Caco-2 (cell line): ENCODE measurements around the gene GPR162. TPM values are rescaled to one million over a fixed set of nuclear protein-coding genes. Genes with fewer than 3 reads are reported as not detected.

Source experiments
- BruUV-seq: library from RNA; stranded (reverse); fragments of 400-500 nt; replicated peaks from 2 replicates; lab custom pipeline; 2021; lab: Mats Ljungman, UMichigan
- CTCF ChIA-PET: fragments of 300-600 bp; sonication (Branson Sonifier 250); formaldehyde crosslinking; loops from one replicate; lab custom pipeline; 2022; ENCODE audit warnings: antibody characterized with exemption; lab: Charles Lee
- POLR2A ChIA-PET: fragments of 300-600 bp; sonication (Branson Sonifier 250); formaldehyde crosslinking; loops from one replicate; lab custom pipeline; 2022; ENCODE audit warnings: antibody characterized with exemption; lab: Charles Lee
- DNase-seq, 2 experiments: peaks; one replicate each; pipeline versions ENCODE4 v3.0.0 to v3.0.0-alpha.2; 2020 to 2022
- H3K27me3 ChIP-seq: replicated peaks from 2 replicates; pipeline ENCODE4 v1.6.0; 2011; ENCODE audit warnings: low read length; ENCODE audit not compliant: control insufficient read depth, insufficient read depth
- H3K36me3 ChIP-seq: 2 replicates; pipeline ENCODE4 v1.5.1; 2011; ENCODE audit warnings: low read length; ENCODE audit not compliant: control insufficient read depth, insufficient read depth
- H3K4me1 ChIP-seq: fragments of 250-450 bp; sonication (Bioruptor Pico); 2 replicates; pipeline ENCODE4 v1.5.1; 2020; ENCODE audit warnings: mild to moderate bottlenecking
- H3K4me3 ChIP-seq: 2 replicates; pipeline ENCODE4 v1.5.1; 2011; ENCODE audit warnings: low read depth, mild to moderate bottlenecking, control low read depth, low read length
- H3K9me3 ChIP-seq: fragments of 250-450 bp; sonication (Bioruptor Pico); 2 replicates; pipeline ENCODE4 v1.5.1; 2020; ENCODE audit warnings: mild to moderate bottlenecking, moderate library complexity
- H3K27ac Mint-ChIP-seq: one replicate; pipeline ENCODE4 v1.8.0; 2022; ENCODE audit warnings: mixed read lengths; ENCODE audit not compliant: unreplicated experiment
- H3K27me3 Mint-ChIP-seq: one replicate; pipeline ENCODE4 v1.8.0; 2022; ENCODE audit warnings: mixed read lengths; ENCODE audit not compliant: insufficient read depth, unreplicated experiment
- H3K36me3 Mint-ChIP-seq: one replicate; pipeline ENCODE4 v1.8.0; 2022; ENCODE audit warnings: mild to moderate bottlenecking, mixed read lengths; ENCODE audit not compliant: insufficient read depth, unreplicated experiment
- H3K4me1 Mint-ChIP-seq: one replicate; pipeline ENCODE4 v1.8.0; 2022; ENCODE audit warnings: low read depth, mixed read lengths; ENCODE audit not compliant: unreplicated experiment
- H3K4me3 Mint-ChIP-seq: one replicate; pipeline ENCODE4 v1.8.0; 2022; ENCODE audit warnings: mild to moderate bottlenecking, moderate library complexity, mixed read lengths; ENCODE audit not compliant: unreplicated experiment
- H3K9me3 Mint-ChIP-seq: one replicate; pipeline ENCODE4 v1.8.0; 2022; ENCODE audit warnings: mixed read lengths; ENCODE audit not compliant: unreplicated experiment
- CTCF ChIP-seq, 2 experiments: fragments of 200-600 bp in 1 of 2; IDR thresholded peaks; 1 replicate in 1 of 2; 2 replicates in 1 of 2; pipeline versions ENCODE4 v1.5.1 to v1.8.0; 2011 to 2022; ENCODE audit warnings: antibody characterized with exemption in 1 of 2, control low read depth in 1 of 2, inconsistent platforms in 1 of 2, low read depth in 1 of 2, low read length in 1 of 2, mild to moderate bottlenecking in 1 of 2, moderate library complexity in 1 of 2; ENCODE audit not compliant: insufficient read depth in 1 of 2, severe bottlenecking in 1 of 2, unreplicated experiment in 1 of 2
- intact Hi-C: fragments of 100-400 bp; cut with micrococcal nuclease; formaldehyde crosslinking; loops from one replicate; pipeline ENCODE4 v1.10.0; 2022; ENCODE audit not compliant: unreplicated experiment
- total RNA-seq: library from RNA; stranded (reverse); gene quantifications from 2 replicates; pipeline ENCODE4 v1.2.3, GENCODE V29; 2022

GPR162 gene
- total RNA-seq, 1 experiment from 2014 or later, result 1.2 TPM

GRCh38 chr12:6858799-6859198 lies 37.2 kb downstream of the GPR162 start:
- H3K4me1 ChIP-seq, result peaks cover 4% of the 10 kb centered on the region; the same call in 1 of the 2 replicates
- H3K36me3 ChIP-seq, result peaks cover 18% of the 10 kb centered on the region
- H3K27me3 ChIP-seq, result no peaks in the 10 kb centered on the region
- no peaks in the 10 kb centered on the region for H3K9me3 Mint-ChIP-seq
- peaks cover 7% of the 10 kb centered on the region for H3K4me1 Mint-ChIP-seq
- TF ChIP-seq CTCF (IDR thresholded peaks at IDR 0.05; ENCODE audit: insufficient read depth in 1 of 2, low read depth in 1 of 2, low read length in 1 of 2, severe bottlenecking in 1 of 2, unreplicated experiment in 1 of 2), result no peak
- no peak for DNase-seq
- H3K27ac Mint-ChIP-seq, result no peak overlapping the region
- H3K4me3 Mint-ChIP-seq, result no peak overlapping the region
- no TSS peak for BruUV-seq
- H3K27me3 Mint-ChIP-seq, result no peaks in the 10 kb centered on the region
- H3K9me3 ChIP-seq, result no peaks in the 10 kb centered on the region
- intact Hi-C loops, result no loop called here
- H3K36me3 Mint-ChIP-seq, result peaks cover 88% of the 10 kb centered on the region
- no peak overlapping the region for H3K4me3 ChIP-seq
- CTCF ChIA-PET, result no interaction called here
- POLR2A ChIA-PET, result no interaction called here

GRCh38 chr12:6860116-6860515 lies 38.5 kb downstream of the GPR162 start:
- Histone ChIP-seq H3K4me1 (no peaks in the 10 kb centered on the region), H3K36me3 (peaks cover 20% of the 10 kb centered on the region), H3K9me3 (no peaks in the 10 kb centered on the region), H3K27me3 (no peaks in the 10 kb centered on the region), H3K4me3 (no peak overlapping the region)
- no peak overlapping the region for H3K4me3 Mint-ChIP-seq
- BruUV-seq, result no TSS peak
- H3K36me3 Mint-ChIP-seq, result peaks cover 93% of the 10 kb centered on the region
- no peaks in the 10 kb centered on the region for H3K27me3 Mint-ChIP-seq
- DNase-seq, result no peak
- POLR2A ChIA-PET, result no interaction called here
- CTCF ChIA-PET, result no interaction called here
- no peaks in the 10 kb centered on the region for H3K9me3 Mint-ChIP-seq
- intact Hi-C loops, result no loop called here
- TF ChIP-seq CTCF (IDR thresholded peaks at IDR 0.05; ENCODE audit: insufficient read depth in 1 of 2, low read depth in 1 of 2, low read length in 1 of 2, severe bottlenecking in 1 of 2, unreplicated experiment in 1 of 2), result no peak
- H3K27ac Mint-ChIP-seq, result no peak overlapping the region
- H3K4me1 Mint-ChIP-seq, result no peaks in the 10 kb centered on the region

GRCh38 chr12:6860942-6861341 lies 39.3 kb downstream of the GPR162 start:
- no peaks in the 10 kb centered on the region for H3K9me3 Mint-ChIP-seq
- H3K4me3 Mint-ChIP-seq, result no peak overlapping the region
- CTCF ChIA-PET, result interaction anchor here (0.9 kb wide), 1 partner anchor 9 kb away, joined by 5 read pairs; the partner anchor contains the start of gene USP5
- BruUV-seq, result no TSS peak
- no peaks in the 10 kb centered on the region for H3K9me3 ChIP-seq
- H3K4me1 Mint-ChIP-seq, result no peaks in the 10 kb centered on the region
- H3K4me1 ChIP-seq, result no peaks in the 10 kb centered on the region
- intact Hi-C loops, result no loop called here
- DNase-seq, result no peak
- TF ChIP-seq CTCF (IDR thresholded peaks at IDR 0.05; ENCODE audit: insufficient read depth in 1 of 2, low read depth in 1 of 2, low read length in 1 of 2, severe bottlenecking in 1 of 2, unreplicated experiment in 1 of 2), result no peak
- no peak overlapping the region for H3K27ac Mint-ChIP-seq
- H3K36me3 ChIP-seq, result peaks cover 21% of the 10 kb centered on the region
- H3K4me3 ChIP-seq, result no peak overlapping the region
- no peaks in the 10 kb centered on the region for H3K27me3 ChIP-seq
- POLR2A ChIA-PET, result no interaction called here
- H3K27me3 Mint-ChIP-seq, result no peaks in the 10 kb centered on the region
- peaks cover 96% of the 10 kb centered on the region for H3K36me3 Mint-ChIP-seq
